MCF 10A (cell line): ENCODE measurements around the gene VPS4A. TPM values are rescaled to one million over a fixed set of nuclear protein-coding genes. Genes with fewer than 3 reads are reported as not detected.
A peak's percentile ranks its signal among the peaks of the same experiment; 100 is the strongest.
"Not testable (repeated sequence)": the region's sequence is repeated elsewhere in the genome, so short reads cannot be mapped to it uniquely, and the experiment has no call there.

ENCODE experiments used
- BruUV-seq: library from RNA; stranded (reverse); fragments of 400-500 nt; replicated peaks from 2 replicates; lab custom pipeline; 2021; lab: Mats Ljungman, UMichigan
- CTCF ChIA-PET: fragments of 300-600 bp; sonication (Branson Sonifier 250); formaldehyde crosslinking; extraction: SDS; loops from one replicate; lab custom pipeline; 2021; ENCODE audit warnings: antibody characterized with exemption, inconsistent platforms; lab: Yijun Ruan, JAX
- POLR2A ChIA-PET: fragments of 300-600, 350-650 bp; sonication (Branson Sonifier 250); formaldehyde crosslinking; extraction: SDS; loops from one replicate; lab custom pipeline; 2020; ENCODE audit warnings: antibody characterized with exemption, inconsistent platforms; lab: Yijun Ruan, JAX
- DNase-seq: peaks from one replicate; pipeline ENCODE4 v3.0.0-alpha.2; 2018; ENCODE audit not compliant: unreplicated experiment
- H3K27ac Mint-ChIP-seq: one replicate; pipeline ENCODE4 v1.8.0; 2022; ENCODE audit warnings: mild to moderate bottlenecking, low read depth, mixed read lengths; ENCODE audit not compliant: unreplicated experiment
- H3K27me3 Mint-ChIP-seq: one replicate; pipeline ENCODE4 v1.8.0; 2022; ENCODE audit warnings: mixed read lengths; ENCODE audit not compliant: insufficient read depth, unreplicated experiment
- H3K36me3 Mint-ChIP-seq: one replicate; pipeline ENCODE4 v1.8.0; 2022; ENCODE audit warnings: mild to moderate bottlenecking, moderate library complexity, mixed read lengths; ENCODE audit not compliant: insufficient read depth, unreplicated experiment
- H3K4me1 Mint-ChIP-seq: one replicate; pipeline ENCODE4 v1.8.0; 2022; ENCODE audit warnings: mixed read lengths; ENCODE audit not compliant: insufficient read depth, unreplicated experiment
- H3K4me3 Mint-ChIP-seq: one replicate; pipeline ENCODE4 v1.8.0; 2022; ENCODE audit warnings: mild to moderate bottlenecking, moderate library complexity, mixed read lengths; ENCODE audit not compliant: unreplicated experiment
- H3K9me3 Mint-ChIP-seq: one replicate; pipeline ENCODE4 v1.8.0; 2022; ENCODE audit warnings: mixed read lengths; ENCODE audit not compliant: unreplicated experiment
- CTCF ChIP-seq: fragments of 200-600 bp; IDR thresholded peaks from one replicate; pipeline ENCODE4 v1.8.0; 2022; ENCODE audit warnings: antibody characterized with exemption, mild to moderate bottlenecking; ENCODE audit not compliant: unreplicated experiment
- intact Hi-C: fragments of 100-400 bp; cut with micrococcal nuclease; formaldehyde crosslinking; loops from 2 replicates; pipeline ENCODE4 v1.14.1; 2022
- total RNA-seq: library from RNA; stranded (reverse); gene quantifications from 2 replicates; pipeline ENCODE4 v1.2.3, GENCODE V29; 2022

The VPS4A gene
- total RNA-seq, 1 experiment from 2014 or later, result 38.6 TPM

GRCh38 chr16:69349536-69349935, 38.4 kb downstream of the VPS4A start:
- no peak for TF ChIP-seq CTCF
- Mint-ChIP-seq H3K9me3 (no peaks in the 10 kb centered on the region), H3K27me3 (no peaks in the 10 kb centered on the region), H3K4me3 (no peak overlapping the region), H3K27ac (no peak overlapping the region), H3K36me3 (peaks cover 33% of the 10 kb centered on the region), H3K4me1 (no peaks in the 10 kb centered on the region)
- BruUV-seq, result no TSS peak
- DNase-seq, result no peak
- intact Hi-C loops, result no loop called here
- ChIA-PET POLR2A (interaction anchor here (1.4 to 2.2 kb wide), 2 partner anchors 8 to 32 kb away, joined by 3 to 12 read pairs; no protein-coding TSS in a partner anchor), CTCF (no interaction called here)

- no peaks in the 10 kb centered on the region for H3K9me3 Mint-ChIP-seq
- no peak overlapping the region for H3K27ac Mint-ChIP-seq
- H3K36me3 Mint-ChIP-seq, result peaks cover 40% of the 10 kb centered on the region
- ChIA-PET POLR2A (interaction anchor here (0.6 to 2.2 kb wide), 3 partner anchors 10 to 1118 kb away, joined by 3 to 12 read pairs (median 3); no protein-coding TSS in a partner anchor), CTCF (no interaction called here)
- DNase-seq, result no peak
- no peak overlapping the region for H3K4me3 Mint-ChIP-seq
- H3K27me3 Mint-ChIP-seq, result no peaks in the 10 kb centered on the region
- H3K4me1 Mint-ChIP-seq, result no peaks in the 10 kb centered on the region
- intact Hi-C loops, result no loop called here
- no peak for TF ChIP-seq CTCF
- no TSS peak for BruUV-seq
Measured at GRCh38 chr16:69350536-69351133, 39.5 kb downstream of the VPS4A start.

- H3K9me3 Mint-ChIP-seq, result no peaks in the 10 kb centered on the region
- TF ChIP-seq CTCF, result no peak
- H3K27me3 Mint-ChIP-seq, result no peaks in the 10 kb centered on the region
- POLR2A ChIA-PET, result interaction anchor here (0.6 to 2.2 kb wide), 2 partner anchors 10 to 1118 kb away, joined by 3 to 12 read pairs; no protein-coding TSS in a partner anchor
- CTCF ChIA-PET, result interaction anchor here (0.7 kb wide), 1 partner anchor 218 kb away, joined by 5 read pairs; no protein-coding TSS in a partner anchor
- intact Hi-C loops, result no loop called here
- no peak within 1 kb of the TSS for H3K27ac Mint-ChIP-seq
- H3K4me3 Mint-ChIP-seq, result no peak within 1 kb of the TSS
- H3K4me1 Mint-ChIP-seq, result no peaks in the 10 kb centered on the region
- no peak for DNase-seq
- BruUV-seq, result no TSS peak
- H3K36me3 Mint-ChIP-seq, result peaks cover 49% of the 10 kb centered on the region
Measured at GRCh38 chr16:69351309-69352027, 40.3 kb downstream of the VPS4A start, which contains the start of gene TMED6. TMED6 (minus strand) TSS chr16:69351786; CDS start chr16:69351753, 33 bp downstream.

- H3K4me3 Mint-ChIP-seq, intact Hi-C loops, H3K27ac Mint-ChIP-seq, BruUV-seq, H3K27me3 Mint-ChIP-seq, POLR2A ChIA-PET, H3K4me1 Mint-ChIP-seq, H3K9me3 Mint-ChIP-seq: not testable (repeated sequence)
- peak; percentile 16 for DNase-seq
- peaks cover 75% of the 10 kb centered on the region for H3K36me3 Mint-ChIP-seq
- CTCF ChIA-PET, result interaction anchor here (0.5 kb wide), 1 partner anchor 43 kb away, joined by 3 read pairs; no protein-coding TSS in a partner anchor
Measured at GRCh38 chr16:69360070-69360469, 48.9 kb downstream of the VPS4A start.
